B cell (primary cell): Measurements from ENCODE around the gene APLP2. TPM values are rescaled to one million over a fixed set of nuclear protein-coding genes. Genes with fewer than 3 reads are reported as not detected.

Experiments used
- ATAC-seq: fragments of 200-7000 bp; cut with Tn5 transposase; one replicate; pipeline ENCODE4 v1.10.0; 2021; ENCODE audit warnings: low read depth, mild to moderate bottlenecking, moderate number of reproducible peaks, moderate library complexity
- CTCF ChIA-PET: fragments of 350-600 bp; sonication (Branson Sonifier 250); formaldehyde crosslinking; loops from one replicate; lab custom pipeline; 2021; ENCODE audit warnings: antibody characterized with exemption, inconsistent platforms; lab: Charles Lee
- POLR2A ChIA-PET: fragments of 350-600 bp; sonication (Branson Sonifier 250); formaldehyde crosslinking; loops from one replicate; lab custom pipeline; 2021; ENCODE audit warnings: antibody characterized with exemption; lab: Charles Lee
- DNase-seq: peaks from one replicate; pipeline ENCODE4 v3.0.0; 2013
- H2AFZ ChIP-seq: 2 replicates; pipeline ENCODE4 v1.6.1; 2012; ENCODE audit warnings: mild to moderate bottlenecking, low read depth, low read length; ENCODE audit not compliant: insufficient read depth, poor library complexity, severe bottlenecking
- H3K27ac ChIP-seq, 2 donors: 1 replicate in 1 of 2; 2 replicates in 1 of 2; pipeline ENCODE4 v1.5.1; 2012 to 2013; ENCODE audit warnings: low read length in 2 of 2, mild to moderate bottlenecking in 2 of 2, moderate library complexity in 1 of 2
- H3K27me3 ChIP-seq, 4 experiments: fragments of 200-600 bp in 1 of 4; sonication (generic) in 1 of 4; replicated peaks in 1 of 4; 1 replicate in 2 of 4; 2 replicates in 2 of 4; pipeline versions ENCODE4 v1.6.1 to v1.7.0; 2013 to 2016; ENCODE audit warnings: low read length in 3 of 4, mild to moderate bottlenecking in 2 of 4, mixed read lengths in 1 of 4, moderate library complexity in 1 of 4; ENCODE audit not compliant: insufficient read depth in 4 of 4, control insufficient read depth in 3 of 4; ENCODE audit errors: control extremely low read depth in 1 of 4
- H3K36me3 ChIP-seq, 2 experiments: replicated peaks in 1 of 2; 1 replicate in 1 of 2; 2 replicates in 1 of 2; pipeline versions ENCODE4 v1.6.1 to v1.7.1; 2013; ENCODE audit warnings: low read length in 1 of 2; ENCODE audit not compliant: insufficient read depth in 2 of 2, control insufficient read depth in 1 of 2; ENCODE audit errors: control extremely low read depth in 1 of 2, extremely low read depth in 1 of 2
- H3K4me1 ChIP-seq, 2 donors: fragments of 200-600 bp in 1 of 2; sonication (generic) in 1 of 2; 1 replicate in 1 of 2; 2 replicates in 1 of 2; pipeline versions ENCODE4 v1.5.1 to v1.6.1; 2013 to 2017; ENCODE audit warnings: low read length in 2 of 2; ENCODE audit not compliant: control insufficient read depth in 2 of 2, insufficient read depth in 2 of 2
- H3K4me2 ChIP-seq: replicated peaks from 2 replicates; pipeline ENCODE3; 2012; ENCODE audit warnings: mild to moderate bottlenecking, low read depth, low read length; ENCODE audit not compliant: poor library complexity, severe bottlenecking
- H3K4me3 ChIP-seq, 5 experiments: fragments of 200-600 bp in 1 of 5; sonication (generic) in 1 of 5; 1 replicate in 3 of 5; 2 replicates in 2 of 5; pipeline versions ENCODE4 v1.5.1 to v1.7.0; 2011 to 2016; ENCODE audit warnings: low read length in 4 of 5, mild to moderate bottlenecking in 4 of 5, low read depth in 2 of 5, control low read depth in 1 of 5, moderate library complexity in 1 of 5; ENCODE audit not compliant: insufficient read depth in 1 of 5; ENCODE audit errors: control extremely low read depth in 1 of 5, extremely low read depth in 1 of 5
- H3K79me2 ChIP-seq: fragments of 200-600 bp; sonication (generic); one replicate; pipeline ENCODE4 v1.6.0; 2016; ENCODE audit warnings: low read length; ENCODE audit not compliant: control insufficient read depth, insufficient read depth
- H3K9ac ChIP-seq: fragments of 200-600 bp; sonication (generic); 2 replicates; pipeline ENCODE4 v1.6.1; 2017; ENCODE audit warnings: mild to moderate bottlenecking, low read length, moderate library complexity
- H3K9me3 ChIP-seq, 3 donors: one replicate each; pipeline versions ENCODE4 v1.6.1 to v1.7.1; 2013; ENCODE audit warnings: low read length in 2 of 3; ENCODE audit not compliant: control insufficient read depth in 2 of 3, insufficient read depth in 1 of 3; ENCODE audit errors: control extremely low read depth in 1 of 3
- H4K20me1 ChIP-seq: 2 replicates; pipeline ENCODE4 v1.6.0; 2012; ENCODE audit warnings: mild to moderate bottlenecking, low read length; ENCODE audit not compliant: insufficient read depth, control insufficient read depth, poor library complexity, severe bottlenecking
- H3K27ac Mint-ChIP-seq: one replicate; pipeline ENCODE4 v1.8.0; 2021; ENCODE audit warnings: mixed read lengths
- H3K27me3 Mint-ChIP-seq: one replicate; pipeline ENCODE4 v1.8.0; 2021; ENCODE audit warnings: mixed read lengths
- H3K4me1 Mint-ChIP-seq: one replicate; pipeline ENCODE4 v1.8.0; 2021; ENCODE audit warnings: mixed read lengths
- H3K4me3 Mint-ChIP-seq: one replicate; pipeline ENCODE4 v1.8.0; 2021; ENCODE audit warnings: mixed read lengths
- H3K9me3 Mint-ChIP-seq: one replicate; pipeline ENCODE4 v1.8.0; 2022; ENCODE audit warnings: mixed read lengths; ENCODE audit not compliant: insufficient read depth
- EZH2 ChIP-seq: IDR thresholded peaks from 2 replicates; pipeline ENCODE4 v1.6.1; 2012; ENCODE audit warnings: borderline replicate concordance, low read depth, mild to moderate bottlenecking, moderate library complexity, low read length; ENCODE audit not compliant: insufficient read depth, poor library complexity, severe bottlenecking
- WGBS: methylation state at CpG from one replicate; pipeline ENCODE4 v1.1.5; 2013; ENCODE audit warnings: missing lambda C conversion rate; ENCODE audit not compliant: insufficient coverage; 5-methylcytosine and 5-hydroxymethylcytosine counted together
- intact Hi-C: fragments of 100-400 bp; cut with micrococcal nuclease; formaldehyde crosslinking; loops from one replicate; pipeline ENCODE4 v1.10.0; 2022
- polyA plus RNA-seq: library from polyadenylated mRNA; depleted of rRNA; stranded (reverse); fragments of >200 nt; gene quantifications from 2 replicates; pipeline ENCODE4 v1.2.3, GENCODE V29; 2012
- total RNA-seq, 2 donors: library from RNA; stranded (reverse); fragments of 120-200 nt in 1 of 2; gene quantifications; 1 replicate in 1 of 2; 2 replicates in 1 of 2; pipeline versions ENCODE4 v1.2.3 to v1.2.4, GENCODE V29; 2013 to 2022
- TF ChIP-seq, protein P1 (sequence below): fragments of 200-600 bp; IDR thresholded peaks from one replicate; pipeline ENCODE4 v1.8.0; 2022; ENCODE audit warnings: antibody characterized with exemption, mild to moderate bottlenecking

APLP2 gene
- total and polyA plus RNA-seq, 2 donors (not counting 1 experiment from before 2014, with no cell fraction given) = 84.2 to 102 TPM

DNA sequence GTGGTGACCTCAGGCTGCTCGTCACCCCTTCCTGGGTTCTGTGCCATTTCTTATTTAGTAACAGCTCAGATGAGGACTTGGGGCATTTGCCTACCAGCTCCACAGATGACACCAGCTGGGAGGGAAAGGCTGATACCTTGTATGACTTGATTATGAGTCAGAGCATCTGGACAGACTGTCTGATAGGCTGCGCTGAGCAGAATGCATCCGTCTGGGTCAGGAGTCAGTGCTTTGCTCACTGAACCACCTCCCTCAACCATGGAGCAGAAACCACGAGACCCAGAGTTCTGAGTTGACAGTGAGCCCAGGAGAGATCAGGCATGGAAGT is 96.7 kb downstream of the APLP2 start:
- Mint-ChIP-seq H3K27ac (peak overlapping the region; percentile 95), H3K9me3 (no peaks in the 10 kb centered on the region), H3K27me3 (no peaks in the 10 kb centered on the region), H3K4me3 (peak overlapping the region; percentile 82), H3K4me1 (peaks cover 86% of the 10 kb centered on the region)
- Histone ChIP-seq H3K36me3 (peaks cover 0 to 2% of the 10 kb centered on the region in 2 experiments), H3K9ac (no peak overlapping the region), H3K9me3 (peaks cover 0 to 7% (median 0%) of the 10 kb centered on the region in 3 donors), H3K27ac (peak overlapping the region; percentile 54 to 77), H4K20me1 (no peaks in the 10 kb centered on the region), H3K4me3 (no peak overlapping the region), H3K4me2 (peak overlapping the region; percentile 24), H2AFZ (no peak overlapping the region), H3K79me2 (peaks cover 7% of the 10 kb centered on the region), H3K4me1 (peaks cover 41 to 73% of the 10 kb centered on the region in 2 donors), H3K27me3 (no peaks in the 10 kb centered on the region)
- 25% methylated on average over 3 of the region's 4 CpGs for WGBS
- POLR2A ChIA-PET = interaction anchor here (0.7 to 1.8 kb wide), 4 partner anchors 11 to 163 kb away, joined by 3 to 12 read pairs (median 4); partner anchors contain the start of gene PRDM10
- ATAC-seq (peak; percentile 83), DNase-seq (peak; percentile 83)
- intact Hi-C loops = loop anchor here (2.0 to 10.0 kb wide), 3 partner anchors 14 to 164 kb away; partner anchors contain the start of genes PRDM10 and ZBTB44
- CTCF ChIA-PET = interaction anchor here (1.3 to 2.8 kb wide), 5 partner anchors 12 to 46 kb away, joined by 4 to 13 read pairs (median 6); no protein-coding TSS in a partner anchor
- TF ChIP-seq EZH2 = no peak
- TF ChIP-seq, protein P1, sequence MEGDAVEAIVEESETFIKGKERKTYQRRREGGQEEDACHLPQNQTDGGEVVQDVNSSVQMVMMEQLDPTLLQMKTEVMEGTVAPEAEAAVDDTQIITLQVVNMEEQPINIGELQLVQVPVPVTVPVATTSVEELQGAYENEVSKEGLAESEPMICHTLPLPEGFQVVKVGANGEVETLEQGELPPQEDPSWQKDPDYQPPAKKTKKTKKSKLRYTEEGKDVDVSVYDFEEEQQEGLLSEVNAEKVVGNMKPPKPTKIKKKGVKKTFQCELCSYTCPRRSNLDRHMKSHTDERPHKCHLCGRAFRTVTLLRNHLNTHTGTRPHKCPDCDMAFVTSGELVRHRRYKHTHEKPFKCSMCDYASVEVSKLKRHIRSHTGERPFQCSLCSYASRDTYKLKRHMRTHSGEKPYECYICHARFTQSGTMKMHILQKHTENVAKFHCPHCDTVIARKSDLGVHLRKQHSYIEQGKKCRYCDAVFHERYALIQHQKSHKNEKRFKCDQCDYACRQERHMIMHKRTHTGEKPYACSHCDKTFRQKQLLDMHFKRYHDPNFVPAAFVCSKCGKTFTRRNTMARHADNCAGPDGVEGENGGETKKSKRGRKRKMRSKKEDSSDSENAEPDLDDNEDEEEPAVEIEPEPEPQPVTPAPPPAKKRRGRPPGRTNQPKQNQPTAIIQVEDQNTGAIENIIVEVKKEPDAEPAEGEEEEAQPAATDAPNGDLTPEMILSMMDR = no peak

DNA sequence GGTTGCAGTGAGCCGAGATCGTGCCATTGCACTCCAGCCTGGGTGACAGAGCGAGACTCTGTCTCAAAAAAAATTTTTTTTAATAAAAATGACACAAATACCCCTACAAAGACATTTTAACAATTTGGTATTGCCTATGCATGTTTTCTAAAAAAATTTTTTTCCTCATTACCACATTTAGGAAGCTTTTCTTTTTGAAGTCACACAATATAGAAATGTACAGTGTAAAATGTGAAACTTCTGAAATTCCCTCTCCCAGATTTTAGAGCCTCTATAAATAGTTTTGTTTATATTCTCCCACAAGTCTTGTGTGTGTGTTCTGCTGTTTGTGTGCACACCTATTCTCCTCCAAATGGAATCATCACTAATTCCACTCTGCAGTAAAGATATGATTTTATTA is 97.5 kb downstream of the APLP2 start:
- H2AFZ ChIP-seq = no peak overlapping the region
- peaks cover 0 to 2% of the 10 kb centered on the region in 2 experiments for H3K36me3 ChIP-seq
- ChIA-PET POLR2A (interaction anchor here (1.8 kb wide), 1 partner anchor 14 kb away, joined by 12 read pairs; no protein-coding TSS in a partner anchor), CTCF (interaction anchor here (1.8 to 2.8 kb wide), 2 partner anchors 11 to 21 kb away, joined by 6 to 13 read pairs; no protein-coding TSS in a partner anchor)
- peaks cover 34 to 65% of the 10 kb centered on the region in 2 donors for H3K4me1 ChIP-seq
- DNase-seq = no peak
- TF ChIP-seq, protein P1 = no peak
- TF ChIP-seq EZH2 = no peak
- H4K20me1 ChIP-seq = no peaks in the 10 kb centered on the region
- ATAC-seq = no peak
- H3K27ac ChIP-seq = no peak overlapping the region
- no peaks in the 10 kb centered on the region for H3K27me3 ChIP-seq
- no peak overlapping the region for H3K27ac Mint-ChIP-seq
- H3K79me2 ChIP-seq = peaks cover 7% of the 10 kb centered on the region
- H3K4me3 ChIP-seq = no peak overlapping the region
- intact Hi-C loops = loop anchor here (2.0 to 10.0 kb wide), 3 partner anchors 14 to 164 kb away; partner anchors contain the start of genes PRDM10 and ZBTB44
- H3K4me3 Mint-ChIP-seq = no peak overlapping the region
- no CpG with 5 or more reads among the region's 3 CpGs for WGBS
- H3K9ac ChIP-seq = no peak overlapping the region
- no peaks in the 10 kb centered on the region for H3K27me3 Mint-ChIP-seq
- no peak overlapping the region for H3K4me2 ChIP-seq
- H3K9me3 Mint-ChIP-seq = no peaks in the 10 kb centered on the region
- H3K4me1 Mint-ChIP-seq = peaks cover 84% of the 10 kb centered on the region
- peaks cover 0 to 7% (median 0%) of the 10 kb centered on the region in 3 donors for H3K9me3 ChIP-seq
